GM18526 (cell line): ENCODE measurements around the gene NPSR1.

Experiments
- POLR2A ChIP-seq: IDR thresholded peaks from 3 replicates; pipeline ENCODE4 v1.6.1; 2011; ENCODE audit not compliant: insufficient read length; ENCODE audit errors: extremely low read depth

The NPSR1 gene

DNA sequence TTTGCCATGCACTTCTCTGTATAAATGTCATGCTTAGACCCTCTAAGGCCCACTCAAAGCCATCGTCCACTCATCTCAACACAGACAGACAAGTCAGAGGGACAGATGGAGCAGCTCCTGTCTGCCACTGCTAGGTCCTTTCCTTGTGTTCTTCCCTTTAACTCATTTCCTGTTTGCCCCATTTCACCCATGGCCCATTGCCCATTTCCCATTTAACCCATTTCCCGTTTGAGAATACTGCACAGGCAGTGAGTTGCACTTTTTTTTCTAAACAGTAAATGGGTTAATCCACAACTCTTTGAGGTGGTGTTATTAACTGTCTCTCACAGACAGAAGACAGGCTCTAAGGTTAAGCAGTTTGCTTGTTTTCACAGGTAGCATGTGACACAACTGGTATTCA lies 179.3 kb downstream of the NPSR1 start:
- TF ChIP-seq POLR2A, result no peak

- no peak for TF ChIP-seq POLR2A
Measured at GRCh38 chr7:34837801-34838201, 179.8 kb downstream of the NPSR1 start.

- TF ChIP-seq POLR2A, result no peak
Measured at GRCh38 chr7:34838329-34838728, 180.3 kb downstream of the NPSR1 start.

- TF ChIP-seq POLR2A, result no peak
Measured at GRCh38 chr7:34839645-34840044, 181.6 kb downstream of the NPSR1 start.

GRCh38 chr7:34840176-34840785 lies 182.3 kb downstream of the NPSR1 start:
- TF ChIP-seq POLR2A, result no peak

DNA sequence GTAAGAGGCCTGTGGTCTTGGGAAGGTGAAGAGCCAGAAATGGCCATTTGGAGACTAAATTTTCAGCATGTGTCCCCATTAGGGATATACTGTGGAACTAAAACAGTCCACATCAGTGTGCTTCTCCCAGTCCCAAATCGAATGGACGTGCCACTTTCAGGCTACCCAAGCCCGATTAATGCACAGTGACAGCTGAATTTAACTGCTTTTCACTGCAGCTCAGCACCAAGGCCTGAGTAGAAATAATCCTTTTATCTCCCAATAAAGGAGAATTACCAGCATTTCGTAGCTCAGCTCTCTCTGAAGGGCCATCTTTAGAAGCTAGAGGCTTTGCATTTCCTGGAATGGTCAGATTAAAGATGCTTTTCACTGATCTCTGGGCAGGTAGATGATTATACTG lies 183.3 kb downstream of the NPSR1 start:
- TF ChIP-seq POLR2A, result no peak

- no peak for TF ChIP-seq POLR2A
Measured at GRCh38 chr7:34842782-34843181, 184.8 kb downstream of the NPSR1 start.

DNA sequence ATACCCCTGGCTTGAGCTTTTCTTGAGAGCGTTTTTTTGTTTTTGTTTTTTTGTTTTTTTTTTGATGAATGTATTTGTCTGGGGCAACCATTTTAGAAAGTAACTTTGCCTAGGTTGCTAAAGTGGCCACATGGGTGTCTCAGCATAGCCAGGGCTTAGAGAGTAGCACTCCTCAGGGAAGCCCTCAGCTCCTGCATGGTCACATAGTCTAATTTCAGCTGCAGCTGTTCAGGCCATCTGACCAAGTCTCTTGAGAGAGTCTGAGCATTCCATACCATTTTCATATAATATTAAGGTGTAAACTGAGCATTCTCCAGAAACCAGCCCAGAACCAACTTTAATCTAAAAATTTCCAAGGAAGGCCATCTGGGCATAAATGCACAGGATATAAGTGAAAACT lies 186.4 kb downstream of the NPSR1 start:
- TF ChIP-seq POLR2A, result no peak

GRCh38 chr7:34844936-34845665 lies 187.1 kb downstream of the NPSR1 start:
- TF ChIP-seq POLR2A, result no peak

DNA sequence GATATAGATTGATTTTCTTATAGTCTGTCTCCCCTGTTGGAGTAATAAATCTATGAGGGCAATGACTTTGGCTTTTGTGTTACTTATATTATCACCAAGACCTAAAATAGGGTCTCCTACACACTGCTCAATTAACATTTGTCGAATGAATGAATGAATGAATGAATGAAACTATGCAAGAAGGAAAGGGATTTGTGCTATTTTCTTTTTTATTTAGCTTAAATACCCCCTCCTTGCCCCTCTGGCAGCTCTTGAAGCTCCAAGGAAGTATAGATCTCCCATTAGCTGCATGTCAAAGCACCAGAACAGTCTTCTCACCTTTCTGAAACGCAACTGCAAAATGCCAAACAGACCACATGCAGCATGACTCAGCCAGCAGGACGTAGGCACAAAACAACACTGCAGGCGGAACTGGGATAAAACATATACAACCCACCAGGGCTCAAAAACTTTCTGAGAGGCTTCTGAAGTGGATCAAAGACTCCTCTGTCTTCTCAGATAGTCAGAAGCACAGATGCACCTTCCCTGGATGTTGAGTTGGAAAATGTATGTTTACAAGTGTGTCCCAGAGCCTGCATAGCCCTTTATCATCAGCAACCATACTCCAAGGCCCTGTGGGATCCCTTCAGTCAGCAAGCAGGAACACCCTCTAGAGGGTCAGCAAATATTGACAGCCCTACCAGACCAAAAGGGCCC lies 187.8 kb downstream of the NPSR1 start:
- TF ChIP-seq POLR2A, result no peak

GRCh38 chr7:34846976-34847375 lies 189.0 kb downstream of the NPSR1 start:
- no peak for TF ChIP-seq POLR2A

- no peak for TF ChIP-seq POLR2A
Measured at GRCh38 chr7:34848670-34849069, 190.7 kb downstream of the NPSR1 start.

- TF ChIP-seq POLR2A, result no peak
Measured at GRCh38 chr7:34849163-34849960, 191.3 kb downstream of the NPSR1 start.

DNA sequence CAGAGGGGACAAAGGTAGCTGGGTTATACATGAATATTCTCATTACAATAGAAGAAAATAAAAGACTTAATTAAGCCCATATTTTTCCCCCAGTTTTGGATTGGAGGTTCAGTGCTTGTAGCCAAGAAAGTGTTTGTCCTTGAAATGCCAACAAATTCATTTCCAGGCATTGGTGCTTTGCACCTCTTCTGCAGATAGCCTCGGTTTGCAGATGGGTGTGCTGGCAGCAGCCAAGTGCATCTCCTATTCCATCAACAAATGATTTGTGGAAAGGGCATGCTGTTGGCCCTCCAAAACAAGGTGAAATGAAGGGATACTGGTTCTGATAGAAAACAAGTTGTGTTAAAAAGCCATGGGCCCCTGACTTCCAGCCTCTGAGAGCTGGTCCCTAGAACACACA lies 192.0 kb downstream of the NPSR1 start:
- no peak for TF ChIP-seq POLR2A

DNA sequence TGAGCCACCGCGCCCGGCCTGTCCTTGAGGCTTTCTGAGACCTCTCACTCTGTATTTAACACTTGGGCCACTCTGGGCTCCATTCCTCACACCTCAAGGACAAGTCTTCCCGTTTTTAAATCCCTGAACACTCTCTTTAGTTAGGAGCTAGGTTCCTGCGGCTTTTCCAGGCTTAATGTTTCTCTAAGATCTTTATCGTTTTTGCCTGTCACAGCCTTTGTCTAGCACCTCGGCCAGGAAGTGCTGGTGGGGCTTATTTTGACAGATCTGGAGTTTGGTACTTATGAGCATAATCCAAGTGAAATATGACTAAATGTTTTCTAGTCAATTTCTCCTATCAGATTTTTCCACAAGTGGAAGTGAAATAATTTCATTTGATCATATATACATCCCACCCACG lies 192.7 kb downstream of the NPSR1 start:
- no peak for TF ChIP-seq POLR2A
